ENCODE results near the gene ITGA1.

GRCh38 chr5:52892242-52892878 is 104.6 kb downstream of the ITGA1 start:
- TF ChIP-seq ZBTB1 (tag by site-specific recombination; IDR thresholded peaks at IDR 0.05): no peak
- no peak for TF ChIP-seq CTCF (tag by site-specific recombination; IDR thresholded peaks at IDR 0.05)
- TF ChIP-seq ZNF274 (IDR thresholded peaks at IDR 0.05; ENCODE audit: low read length): no peak
- no peak for TF ChIP-seq ZNF274 (tag by site-specific recombination; IDR thresholded peaks at IDR 0.05; ENCODE audit: borderline replicate concordance)
- no peak for TF ChIP-seq REST (tag by site-specific recombination; IDR thresholded peaks at IDR 0.05)
- no peak for TF ChIP-seq SALL2 (tag by site-specific recombination; IDR thresholded peaks at IDR 0.05; ENCODE audit: borderline replicate concordance)
